HTERT RPE-1 (cell line): ENCODE results near the gene ZNF415.
"Not testable (repeated sequence)": the region's sequence is repeated elsewhere in the genome, so short reads cannot be mapped to it uniquely, and the experiment has no call there.

Source experiments
- in situ Hi-C: fragments of 300-500 bp; cut with MboI; formaldehyde crosslinking; loops from 4 replicates; pipeline ENCODE4 v1.14.3; 2020; ENCODE audit warnings: low sequenced_read_pairs

Gene ZNF415

DNA sequence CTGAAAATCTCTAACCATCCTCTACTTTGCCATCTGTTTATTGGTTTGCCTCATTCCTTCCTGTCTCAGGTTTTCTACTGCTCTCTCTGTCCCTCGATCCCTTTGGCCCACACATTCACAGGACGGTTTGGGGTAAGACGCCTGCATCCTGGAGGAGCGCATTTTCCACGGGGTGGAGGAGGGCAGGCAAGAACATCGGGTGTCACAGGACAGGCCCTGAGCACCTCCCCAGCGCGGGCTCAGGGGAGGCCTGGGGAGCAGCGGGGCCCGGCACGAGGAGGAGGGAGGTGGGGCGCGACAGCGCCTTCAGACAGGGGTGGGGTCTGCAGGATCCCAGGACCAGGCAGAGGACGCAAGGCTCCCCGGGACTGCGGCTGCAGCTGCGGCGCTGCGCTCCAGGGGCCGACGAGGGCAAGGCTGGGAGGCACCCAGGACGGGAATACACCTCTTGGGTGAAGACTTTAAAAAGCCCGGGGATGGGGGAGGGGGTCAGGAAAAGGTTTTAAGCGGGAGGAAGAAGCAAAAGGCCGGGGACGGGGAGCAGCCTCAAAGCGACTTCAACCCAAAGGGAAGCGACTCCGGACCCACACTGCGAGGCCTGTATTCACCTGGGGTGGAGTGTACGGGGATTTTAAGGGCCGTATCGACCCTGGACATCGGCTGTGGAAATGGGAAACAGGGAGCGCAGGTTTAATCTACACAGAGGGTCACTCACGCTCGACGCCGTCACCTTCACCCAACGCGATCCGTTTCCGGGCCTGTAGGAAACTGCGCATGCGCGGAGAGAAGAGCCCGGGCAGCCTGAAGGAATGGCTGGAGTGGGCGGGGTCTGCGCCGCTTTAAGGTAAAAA, at the start of gene ZNF415:
Gene ZNF415, minus strand, starts transcription at position 770 of the 851 bp plus-strand sequence. CDS start 10,234 bp downstream, outside the sequence.
- in situ Hi-C loops, result no loop called here

DNA sequence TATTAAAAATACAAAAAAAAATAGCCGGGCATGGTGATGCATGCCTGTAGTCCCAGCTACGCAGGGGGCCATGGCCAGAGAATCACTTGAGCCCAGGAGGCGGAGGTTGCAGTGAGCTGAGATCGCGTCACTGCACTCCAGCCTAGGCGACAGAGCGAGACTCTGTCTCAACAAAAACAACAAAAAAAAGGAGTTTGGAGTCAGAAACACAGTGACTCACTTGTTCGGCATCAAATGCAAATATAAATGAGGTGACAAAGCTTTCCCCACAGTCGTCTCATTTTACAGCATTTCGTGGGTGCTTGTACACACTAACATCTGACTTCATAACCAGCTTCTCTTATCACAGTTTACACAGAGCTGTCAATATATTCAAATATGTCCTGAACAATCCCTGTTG, 49.5 kb upstream of the ZNF415 start:
- in situ Hi-C loops, result no loop called here

- in situ Hi-C loops, result no loop called here
Observed at GRCh38 chr19:53177986-53178385, 45.3 kb upstream of the ZNF415 start.

DNA sequence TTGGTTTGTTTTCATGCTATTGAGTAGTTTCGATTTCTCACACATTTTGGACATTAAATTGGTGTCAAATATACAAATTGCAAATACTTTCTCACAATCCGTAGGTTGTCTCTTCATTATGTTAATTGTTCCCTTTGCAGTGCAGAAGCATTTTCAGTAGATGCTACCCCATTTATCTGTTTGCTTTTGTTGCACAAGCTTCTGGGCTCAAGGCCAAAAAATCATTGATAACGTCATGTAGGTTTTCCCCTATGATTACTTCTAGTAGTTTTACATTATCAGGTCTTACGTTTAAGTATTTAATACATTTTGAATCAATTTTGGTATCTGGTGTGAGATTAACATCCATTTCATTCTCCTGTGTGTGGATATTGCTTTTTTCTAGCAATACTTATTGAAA, 40.2 kb upstream of the ZNF415 start:
- in situ Hi-C loops, result no loop called here

DNA sequence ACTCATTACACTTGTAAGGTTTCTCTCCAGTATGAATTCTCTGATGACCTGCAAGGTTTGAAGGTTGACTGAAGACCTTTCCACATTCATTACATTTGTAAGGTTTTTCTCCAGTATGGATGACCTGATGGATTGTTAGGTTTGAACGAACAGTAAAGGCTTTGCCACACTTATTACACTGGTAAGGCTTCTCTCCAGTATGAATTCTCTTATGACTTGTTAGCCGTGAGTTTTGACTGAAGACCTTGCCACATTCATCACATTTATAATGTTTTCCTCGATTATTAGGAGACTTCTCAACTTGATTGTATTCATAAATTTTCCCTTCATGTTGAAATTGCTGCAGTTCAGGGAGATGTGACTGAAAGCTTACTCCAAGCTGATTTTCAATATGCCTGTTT, 33.0 kb upstream of the ZNF415 start:
- in situ Hi-C loops, result no loop called here

GRCh38 chr19:53161123-53161522, 28.4 kb upstream of the ZNF415 start:
- in situ Hi-C loops, result no loop called here

- in situ Hi-C loops, result no loop called here
Observed at GRCh38 chr19:53160350-53160749, 27.6 kb upstream of the ZNF415 start.

DNA sequence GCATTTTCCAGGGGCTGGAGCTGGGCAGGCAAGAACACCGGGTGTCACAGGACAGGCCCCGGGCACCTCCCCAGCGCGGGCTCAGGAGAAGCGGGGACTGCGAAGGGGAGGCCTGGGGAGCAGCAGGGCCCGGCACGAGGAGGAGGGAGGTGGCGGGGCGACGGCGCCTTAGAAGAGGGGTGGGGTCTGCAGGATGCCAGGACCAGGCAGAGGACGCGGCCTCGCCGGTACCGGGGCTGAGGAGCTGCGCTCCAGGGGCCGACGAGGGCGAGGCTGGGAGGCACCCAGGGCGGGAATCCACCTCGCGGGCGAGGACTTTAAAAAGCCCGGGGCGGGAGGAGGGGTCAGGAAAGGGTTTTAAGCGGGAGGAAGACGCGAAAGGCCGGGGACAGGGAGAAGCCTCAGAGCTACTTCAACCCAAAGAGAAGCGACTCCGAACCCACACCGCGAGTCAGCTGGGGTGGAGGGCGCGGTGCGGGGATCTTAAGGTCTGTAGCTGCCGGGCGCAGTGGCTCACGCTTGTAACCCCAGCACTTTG, 25.5 kb upstream of the ZNF415 start:
- in situ Hi-C loops, result no loop called here

DNA sequence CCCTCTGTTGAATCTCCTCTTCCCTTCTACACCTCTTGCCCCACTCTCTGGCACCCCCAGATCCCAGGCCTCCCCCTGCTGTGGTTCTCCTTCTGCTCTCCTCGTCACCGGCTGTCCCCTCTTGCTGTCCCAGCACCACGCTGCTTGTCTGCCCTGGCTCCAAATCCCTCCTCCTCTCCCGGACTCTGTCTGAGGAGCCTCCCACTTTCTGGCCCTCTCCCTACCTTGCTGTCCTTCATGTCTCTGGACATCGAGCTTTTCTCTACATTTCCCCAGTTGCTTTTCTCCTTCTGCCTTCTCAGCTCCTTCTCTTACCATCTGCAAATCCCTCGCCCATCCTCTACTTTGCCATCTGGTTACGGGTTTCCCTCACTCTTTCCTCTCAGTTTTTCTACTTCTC, 24.9 kb upstream of the ZNF415 start:
- in situ Hi-C loops, result no loop called here

- in situ Hi-C loops, result no loop called here
Observed at GRCh38 chr19:53156850-53157249, 24.1 kb upstream of the ZNF415 start.

DNA sequence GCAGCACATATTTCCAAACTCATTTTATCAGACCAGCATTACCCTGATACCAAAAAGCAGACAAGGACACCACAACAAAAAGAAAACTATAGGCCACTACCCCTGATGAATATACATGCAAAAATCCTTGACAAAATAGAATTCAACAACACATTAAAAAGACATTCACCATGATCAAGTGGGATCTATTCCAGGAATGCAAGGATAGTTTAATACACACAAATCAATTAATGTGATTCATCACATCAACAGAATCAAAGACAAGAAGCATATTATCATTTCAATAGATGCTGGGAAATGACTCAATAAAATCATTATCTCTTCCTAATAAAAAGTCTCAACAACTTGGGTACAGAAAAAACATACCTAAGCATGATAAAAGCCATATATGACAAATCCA, 14.9 kb upstream of the ZNF415 start:
- in situ Hi-C loops, result no loop called here

GRCh38 chr19:53140351-53140750, 7.6 kb upstream of the ZNF415 start:
- in situ Hi-C loops, result no loop called here

- in situ Hi-C loops, result no loop called here
Observed at GRCh38 chr19:53136432-53136831, 3.7 kb upstream of the ZNF415 start.

GRCh38 chr19:53131727-53132126, 983 bp downstream of the ZNF415 start:
- in situ Hi-C loops, result no loop called here

DNA sequence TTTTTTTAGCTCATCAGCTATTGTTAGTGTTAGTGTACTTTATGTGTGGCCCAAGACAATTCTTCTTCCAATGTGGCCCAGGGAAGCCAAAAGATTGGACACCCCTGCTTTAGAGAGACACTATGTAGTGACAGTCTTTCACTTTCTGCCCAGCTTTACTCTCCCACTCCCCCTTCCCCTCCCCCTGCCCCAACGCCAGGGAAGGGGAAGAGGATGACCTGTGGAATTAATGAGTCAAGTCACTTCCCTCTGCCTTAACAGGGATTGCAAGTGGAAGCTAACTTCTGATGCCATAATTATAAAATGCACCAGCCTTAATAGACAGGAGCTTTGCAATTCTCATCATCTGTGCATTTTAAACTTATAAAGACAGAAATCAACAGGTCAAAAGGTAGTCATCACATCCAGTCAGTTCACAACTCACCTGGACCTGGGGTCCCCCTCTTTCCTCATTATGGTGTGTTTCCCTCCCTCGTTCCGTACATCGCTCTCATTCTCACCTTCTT, 1.6 kb downstream of the ZNF415 start:
- in situ Hi-C loops, result no loop called here

DNA sequence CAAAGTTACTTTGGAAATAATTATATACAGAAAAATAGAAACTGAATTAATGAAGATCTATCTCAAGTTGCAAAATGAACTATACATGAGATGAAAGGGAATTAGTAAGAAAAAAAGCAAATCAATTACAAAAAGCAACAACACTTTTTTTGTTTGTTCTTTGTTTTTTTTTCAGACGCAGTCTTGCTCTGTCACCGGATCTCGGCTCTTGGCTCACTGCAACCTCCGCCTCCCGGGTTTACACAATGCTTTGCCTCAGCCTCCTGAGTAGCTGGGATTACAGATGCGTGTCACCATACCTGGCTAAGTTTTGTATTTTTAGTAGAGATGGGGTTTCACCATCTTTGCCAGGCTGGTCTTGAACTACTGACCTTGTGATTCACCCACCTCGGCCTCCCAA, 2.2 kb downstream of the ZNF415 start:
- in situ Hi-C loops, result no loop called here

DNA sequence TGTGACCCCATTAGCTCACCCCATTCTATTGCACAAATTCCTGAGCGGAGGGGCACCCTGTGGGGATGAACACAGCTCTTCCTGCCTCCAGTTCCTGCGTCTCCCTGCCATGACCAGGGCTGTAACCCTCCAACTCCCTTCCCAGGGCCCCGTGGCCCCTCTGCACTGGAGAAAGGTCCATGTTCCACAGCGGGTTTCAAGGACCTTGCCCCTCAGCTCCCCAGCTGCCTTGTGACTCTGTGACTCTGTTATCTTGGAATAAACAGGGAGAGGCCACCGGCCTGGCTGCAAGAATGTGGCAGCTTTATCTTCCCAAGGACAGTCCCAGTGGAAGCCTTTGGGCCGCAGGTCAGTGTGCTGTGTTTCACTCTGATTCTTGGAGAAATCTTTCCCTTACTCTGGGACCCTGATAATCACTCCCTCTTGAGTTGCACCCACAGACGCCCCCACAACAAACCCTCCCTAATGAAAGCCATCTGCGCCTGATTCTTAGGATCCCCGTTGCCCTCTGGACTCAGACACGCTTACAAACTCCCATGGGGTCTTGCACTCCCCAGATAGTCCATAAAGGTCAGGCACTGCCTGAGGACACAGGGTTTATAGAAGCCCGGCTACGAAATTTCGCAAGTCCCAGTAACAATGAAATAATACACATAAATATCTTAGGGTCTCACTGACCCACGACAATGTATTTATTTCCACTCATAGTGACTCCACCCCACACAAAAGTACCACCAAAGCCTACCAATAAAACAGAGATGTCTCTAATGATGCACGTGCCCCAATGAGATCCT, 5.8 kb downstream of the ZNF415 start:
- in situ Hi-C loops, result not testable (repeated sequence)

DNA sequence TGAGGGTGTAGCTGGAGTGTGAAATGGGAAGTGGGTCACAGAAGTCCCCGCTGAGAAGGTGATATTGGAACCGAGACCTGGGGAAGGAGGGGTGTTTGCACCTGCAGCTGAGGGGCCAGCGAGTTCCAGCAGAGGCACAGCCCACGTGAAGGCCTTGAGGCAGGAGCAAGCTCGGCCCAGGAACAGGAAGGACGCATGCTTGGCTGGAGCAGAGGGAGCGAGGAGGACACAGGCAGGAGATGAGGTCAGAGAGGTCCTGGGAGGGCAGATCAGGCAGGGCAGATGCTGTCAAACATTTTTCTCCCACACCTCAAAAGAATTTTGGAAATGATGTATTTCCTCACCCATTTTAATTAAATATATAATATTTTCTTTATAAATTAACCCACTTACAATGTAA, 9.3 kb downstream of the ZNF415 start:
- in situ Hi-C loops, result no loop called here

DNA sequence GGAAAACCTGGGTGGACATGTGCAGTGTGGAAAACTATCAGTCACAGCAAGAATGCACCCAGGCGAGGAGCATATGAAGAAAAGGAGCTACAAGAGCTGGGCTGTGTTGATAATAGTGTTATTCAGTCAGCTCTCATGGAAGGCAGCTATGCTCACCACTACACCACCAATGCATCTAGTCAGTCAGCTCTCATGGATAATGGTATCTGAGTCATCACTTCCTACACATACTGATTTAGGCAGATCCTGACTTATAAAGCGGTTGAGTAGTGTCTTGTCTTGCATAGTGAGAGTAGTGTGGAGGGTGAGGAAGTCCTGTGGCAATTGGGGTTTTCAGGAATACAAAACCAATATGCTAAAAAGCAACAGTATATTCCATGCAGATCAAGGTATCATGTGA, 20.4 kb downstream of the ZNF415 start:
- in situ Hi-C loops, result no loop called here

DNA sequence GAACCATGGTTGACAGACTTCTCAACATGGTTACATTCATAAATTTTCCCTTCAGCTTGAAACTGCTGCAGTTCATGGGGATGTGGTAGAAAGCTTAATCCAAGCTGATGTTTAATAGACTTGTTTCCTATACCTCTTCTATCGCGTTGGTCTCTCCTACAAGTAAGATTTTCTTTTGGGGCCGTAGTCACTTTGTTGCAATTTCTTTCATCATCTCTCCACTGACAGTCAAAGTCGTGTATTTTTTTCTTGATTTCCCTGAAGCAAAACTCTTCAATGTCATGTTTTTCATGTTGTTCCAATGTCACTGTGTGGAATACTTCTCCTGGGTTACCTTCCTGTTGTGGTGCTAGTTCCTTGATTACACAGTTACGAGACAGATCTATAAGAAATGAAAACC, 23.2 kb downstream of the ZNF415 start:
- in situ Hi-C loops, result no loop called here
